H1 (cell line): ENCODE data around the gene PBX1. TPM values are rescaled to one million over a fixed set of nuclear protein-coding genes. Genes with fewer than 3 reads are reported as not detected.
A peak's percentile ranks its signal among the peaks of the same experiment; 100 is the strongest.

Source experiments
- CTCF ChIA-PET: fragments of 300-600 bp; sonication (Branson Sonifier 250); formaldehyde crosslinking; loops from one replicate; lab custom pipeline; 2021; ENCODE audit not compliant: partially characterized antibody; lab: Charles Lee
- POLR2A ChIA-PET: fragments of 300-600 bp; sonication (Branson Sonifier 250); formaldehyde crosslinking; loops from one replicate; lab custom pipeline; 2021; ENCODE audit warnings: inconsistent platforms; ENCODE audit not compliant: partially characterized antibody; lab: Charles Lee
- DNase-seq, 2 experiments: peaks; one replicate each; pipeline versions ENCODE4 v3.0.0 to v3.0.0-alpha.2; 2010 to 2022; ENCODE audit warnings: low spot score in 2 of 2, low read depth in 1 of 2, mixed read lengths in 1 of 2
- FAIRE-seq: peaks from 2 replicates; lab custom pipeline; 2011; peaks lifted over from hg19 to GRCh38; lab: Jason Lieb, UNC
- H2AFZ ChIP-seq: 2 replicates; pipeline ENCODE4 v1.8.1; 2012; ENCODE audit warnings: low read length, inconsistent platforms
- H2AK5ac ChIP-seq: 2 replicates; pipeline ENCODE4 v1.6.1; 2013; ENCODE audit warnings: low read depth, low read length
- H2BK120ac ChIP-seq: replicated peaks from 2 replicates; pipeline ENCODE3; 2013; ENCODE audit warnings: low read depth, low read length, inconsistent platforms
- H2BK12ac ChIP-seq: 2 replicates; pipeline ENCODE4 v1.6.1; 2013; ENCODE audit warnings: low read depth, low read length
- H2BK15ac ChIP-seq: 2 replicates; pipeline ENCODE4 v1.6.1; 2013; ENCODE audit warnings: low read length
- H2BK20ac ChIP-seq: 2 replicates; pipeline ENCODE4 v1.6.1; 2013; ENCODE audit warnings: low read length
- H2BK5ac ChIP-seq: 2 replicates; pipeline ENCODE4 v1.6.1; 2013; ENCODE audit warnings: low read depth, low read length
- H3K14ac ChIP-seq: 2 replicates; pipeline ENCODE4 v1.6.1; 2013; ENCODE audit warnings: inconsistent platforms; ENCODE audit not compliant: insufficient read length
- H3K18ac ChIP-seq: 2 replicates; pipeline ENCODE4 v1.6.1; 2013; ENCODE audit warnings: low read length; ENCODE audit errors: extremely low read depth
- H3K23ac ChIP-seq: 2 replicates; pipeline ENCODE4 v1.6.1; 2013; ENCODE audit warnings: inconsistent platforms; ENCODE audit not compliant: insufficient read length
- H3K23me2 ChIP-seq: 2 replicates; pipeline ENCODE4 v1.6.1; 2013; ENCODE audit warnings: low read depth, low read length
- H3K27ac ChIP-seq: 2 replicates; pipeline ENCODE4 v1.6.1; 2011; ENCODE audit warnings: low read depth, low read length, inconsistent platforms
- H3K27me3 ChIP-seq, 4 experiments: replicated peaks in 1 of 4; 1 replicate in 1 of 4; 2 replicates in 3 of 4; pipeline versions ENCODE4 v1.6.1 to v1.8.1; 2011 to 2013; ENCODE audit warnings: low read length in 3 of 4, mild to moderate bottlenecking in 3 of 4, inconsistent platforms in 2 of 4, mixed read lengths in 2 of 4, moderate library complexity in 1 of 4; ENCODE audit not compliant: control insufficient read depth in 3 of 4, insufficient read depth in 3 of 4; ENCODE audit errors: extremely low read depth in 1 of 4
- H3K36me3 ChIP-seq, 4 experiments: 2 replicates each; pipeline versions ENCODE4 v1.6.1 to v1.8.1; 2011 to 2013; ENCODE audit warnings: mild to moderate bottlenecking in 4 of 4, low read length in 3 of 4, moderate library complexity in 2 of 4, control low read depth in 1 of 4, inconsistent platforms in 1 of 4; ENCODE audit not compliant: insufficient read depth in 4 of 4, control insufficient read depth in 2 of 4
- H3K4ac ChIP-seq: replicated peaks from 2 replicates; pipeline ENCODE3; 2013; ENCODE audit warnings: low read length, low read depth, mixed read lengths, inconsistent platforms; ENCODE audit not compliant: insufficient read length
- H3K4me1 ChIP-seq, 4 experiments: replicated peaks in 1 of 4; 1 replicate in 1 of 4; 2 replicates in 3 of 4; pipeline versions ENCODE4 v1.6.1 to v1.8.1; 2011 to 2013; ENCODE audit warnings: low read length in 3 of 4, inconsistent platforms in 2 of 4, mixed read lengths in 1 of 4; ENCODE audit not compliant: insufficient read depth in 4 of 4, control insufficient read depth in 3 of 4
- H3K4me2 ChIP-seq, 2 experiments: 2 replicates each; pipeline versions ENCODE4 v1.6.1 to v1.8.1; 2011 to 2013; ENCODE audit warnings: low read depth in 2 of 2, low read length in 2 of 2, control low read depth in 1 of 2, inconsistent platforms in 1 of 2, mild to moderate bottlenecking in 1 of 2; ENCODE audit not compliant: insufficient read depth in 1 of 2
- H3K4me3 ChIP-seq, 4 experiments: fragments of 200-600, 300-600 bp in 1 of 4; sonication (generic), shearing (Covaris generic), sonication (Bioruptor Twin) in 1 of 4; 2 replicates each; pipeline versions ENCODE4 v1.5.1 to v1.8.1; 2011 to 2016; ENCODE audit warnings: low read length in 4 of 4, low read depth in 3 of 4, control low read depth in 2 of 4, inconsistent platforms in 2 of 4, mild to moderate bottlenecking in 2 of 4, mixed read lengths in 1 of 4, moderate library complexity in 1 of 4; ENCODE audit not compliant: insufficient read depth in 2 of 4; ENCODE audit errors: extremely low read depth in 1 of 4
- H3K56ac ChIP-seq: replicated peaks from 2 replicates; pipeline ENCODE3; 2013; ENCODE audit warnings: low read depth, mild to moderate bottlenecking, mixed read lengths, low read length, inconsistent platforms; ENCODE audit not compliant: insufficient read length
- H3K79me1 ChIP-seq: 2 replicates; pipeline ENCODE4 v1.6.1; 2013; ENCODE audit warnings: low read depth, low read length, control low read depth
- H3K79me2 ChIP-seq, 2 experiments: 2 replicates each; pipeline versions ENCODE4 v1.6.1 to v1.8.1; 2012 to 2013; ENCODE audit warnings: low read length in 2 of 2, mild to moderate bottlenecking in 2 of 2, inconsistent platforms in 1 of 2; ENCODE audit not compliant: insufficient read depth in 2 of 2, control insufficient read depth in 1 of 2
- H3K9ac ChIP-seq, 4 experiments: replicated peaks in 1 of 4; 1 replicate in 1 of 4; 2 replicates in 3 of 4; pipeline versions ENCODE4 v1.6.1 to v1.8.1; 2011 to 2013; ENCODE audit warnings: low read depth in 3 of 4, low read length in 3 of 4, control low read depth in 2 of 4, mild to moderate bottlenecking in 2 of 4, moderate library complexity in 2 of 4, inconsistent platforms in 1 of 4; ENCODE audit errors: extremely low read depth in 1 of 4
- H3K9me3 ChIP-seq, 2 experiments: 2 replicates each; pipeline versions ENCODE4 v1.6.1 to v1.8.1; 2012 to 2013; ENCODE audit warnings: mild to moderate bottlenecking in 2 of 2, moderate library complexity in 2 of 2, control low read depth in 1 of 2, inconsistent platforms in 1 of 2, low read depth in 1 of 2, low read length in 1 of 2, mixed read lengths in 1 of 2; ENCODE audit not compliant: insufficient read depth in 2 of 2
- H4K20me1 ChIP-seq, 2 experiments: replicated peaks in 1 of 2; 2 replicates each; pipeline versions ENCODE3 to v1.8.1; 2011 to 2013; ENCODE audit warnings: inconsistent platforms in 2 of 2, low read length in 2 of 2, mild to moderate bottlenecking in 1 of 2; ENCODE audit not compliant: insufficient read depth in 2 of 2, control insufficient read depth in 1 of 2
- H4K5ac ChIP-seq: 2 replicates; pipeline ENCODE4 v1.6.1; 2013; ENCODE audit warnings: low read length, low read depth, mixed read lengths, inconsistent platforms; ENCODE audit not compliant: insufficient read length
- H4K8ac ChIP-seq: 2 replicates; pipeline ENCODE4 v1.8.0; 2013; ENCODE audit warnings: mild to moderate bottlenecking, moderate library complexity, low read length, inconsistent platforms; ENCODE audit not compliant: insufficient read depth; ENCODE audit errors: extremely low read depth
- H4K91ac ChIP-seq: replicated peaks from 2 replicates; pipeline ENCODE3; 2013; ENCODE audit warnings: low read length, mixed read lengths, inconsistent platforms; ENCODE audit not compliant: insufficient read length
- ASH2L ChIP-seq: fragments of 200-600, 300-600 bp; sonication (generic); IDR thresholded peaks from one replicate; pipeline ENCODE4 v1.7.1; 2017; ENCODE audit warnings: low read length
- CBX5 ChIP-seq: fragments of 300-800, 300-1000 bp; sonication (generic); IDR thresholded peaks from 2 replicates; pipeline ENCODE4 v1.7.1; 2016; ENCODE audit warnings: antibody characterized with exemption, low read length, low read depth
- CBX8 ChIP-seq: fragments of 300-800, 300-1000 bp; sonication (generic); IDR thresholded peaks from 2 replicates; pipeline ENCODE4 v1.7.1; 2016; ENCODE audit warnings: low read depth, low read length, borderline replicate concordance
- CHD1 ChIP-seq: IDR thresholded peaks from 2 replicates; pipeline ENCODE4 v1.6.1; 2012; ENCODE audit warnings: low read depth, low read length, improper control_type of control experiment
- CTCF ChIP-seq, 3 experiments: IDR thresholded peaks; 1 replicate in 2 of 3; 2 replicates in 1 of 3; pipeline versions ENCODE4 v1.5.1 to v1.6.1; 2011; ENCODE audit warnings: low read length in 3 of 3, mild to moderate bottlenecking in 3 of 3, inconsistent platforms in 2 of 3, low read depth in 1 of 3, moderate library complexity in 1 of 3; ENCODE audit not compliant: insufficient read depth in 1 of 3; ENCODE audit errors: control extremely low read depth in 1 of 3
- EP300 ChIP-seq, 2 experiments: IDR thresholded peaks; 1 replicate in 1 of 2; 2 replicates in 1 of 2; pipeline ENCODE4 v1.6.1; 2011 to 2012; ENCODE audit warnings: low read depth in 2 of 2, low read length in 2 of 2, mild to moderate bottlenecking in 2 of 2, borderline replicate concordance in 1 of 2, inconsistent platforms in 1 of 2, moderate library complexity in 1 of 2
- KDM4A ChIP-seq: IDR thresholded peaks from one replicate; pipeline ENCODE4 v1.7.1; 2012; ENCODE audit warnings: low read depth, mild to moderate bottlenecking, moderate library complexity, low read length, inconsistent platforms; ENCODE audit not compliant: severe bottlenecking
- POLR2AphosphoS5 ChIP-seq: IDR thresholded peaks from 2 replicates; pipeline ENCODE4 v1.6.1; 2011; ENCODE audit warnings: low read depth, low read length
- RAD21 ChIP-seq, 2 experiments: IDR thresholded peaks in 1 of 2; conservative IDR thresholded peaks in 1 of 2; 2 replicates each; pipeline ENCODE4 v1.6.1; 2011; ENCODE audit warnings: low read depth in 2 of 2, low read length in 2 of 2, improper control_type of control experiment in 1 of 2, inconsistent platforms in 1 of 2, mild to moderate bottlenecking in 1 of 2, moderate library complexity in 1 of 2
- RFX5 ChIP-seq: IDR thresholded peaks from 2 replicates; pipeline ENCODE4 v1.6.1; 2011; ENCODE audit warnings: low read depth, low read length, improper control_type of control experiment, borderline replicate concordance
- SRF ChIP-seq: IDR thresholded peaks from 2 replicates; pipeline ENCODE4 v1.6.1; 2011; ENCODE audit warnings: mild to moderate bottlenecking, low read depth, low read length, moderate library complexity
- WGBS, 2 experiments: shearing (Covaris generic) in 1 of 2; methylation state at CpG; one replicate each; pipeline versions ENCODE4 v1.1.6 to v1.1.7; 2013 to 2015; ENCODE audit warnings: low lambda C conversion rate in 2 of 2, mixed read lengths in 2 of 2, inconsistent platforms in 1 of 2, low coverage in 1 of 2, missing lambda C conversion rate in 1 of 2; ENCODE audit not compliant: insufficient replicate concordance in 2 of 2, insufficient coverage in 1 of 2, insufficient read length in 1 of 2; ENCODE audit errors: extremely low coverage in 1 of 2, missing lambda C conversion rate in 1 of 2; 5-methylcytosine and 5-hydroxymethylcytosine counted together
- polyA plus RNA-seq, 7 experiments: library from polyadenylated mRNA; depleted of rRNA in 3 of 7; stranded (reverse) in 5 of 7; unstranded in 2 of 7; fragments of >200 nt in 5 of 7; fragments of 200-250 nt in 2 of 7; gene quantifications; 1 replicate in 5 of 7; 2 replicates in 1 of 7; 4 replicates in 1 of 7; pipeline versions ENCODE4 v1.2.1 to v1.2.3, GENCODE V29; 2011 to 2013; ENCODE audit warnings: missing spikeins in 2 of 7, mixed read lengths in 2 of 7
- total RNA-seq: library from RNA; stranded (reverse); fragmentation: NEBNext Ultra II Directional; extraction: Animal tissue kit (Norgen Biotek cat#: 25700); gene quantifications from 2 replicates; pipeline ENCODE4 v1.2.1, GENCODE V29; 2021

PBX1 gene
- total and polyA plus RNA-seq, 2 of the 8 experiments (the other 6 are each of a cell fraction or from before 2014, with no cell fraction given): 87.4 to 124 TPM

GRCh38 chr1:164670786-164671185 lies 111.8 kb downstream of the PBX1 start:
- Histone ChIP-seq H2BK15ac (no peak overlapping the region), H4K5ac (no peak overlapping the region), H3K23me2 (no peaks in the 10 kb centered on the region), H3K79me1 (peaks cover 16% of the 10 kb centered on the region), H2BK12ac (no peak overlapping the region), H3K23ac (no peak overlapping the region), H2BK20ac (no peak overlapping the region), H3K18ac (no peak overlapping the region), H3K4me1 (peaks cover 5 to 24% (median 17%) of the 10 kb centered on the region in 4 experiments; a peak in 5 of 7 replicates), H2AK5ac (no peak overlapping the region), H4K91ac (no peak overlapping the region), H3K27ac (no peak overlapping the region), H3K4me3 (no peak overlapping the region), H3K9ac (no peak overlapping the region), H2BK5ac (no peak overlapping the region), H3K79me2 (peaks cover 9 to 96% of the 10 kb centered on the region in 2 experiments), H2BK120ac (no peak overlapping the region), H3K27me3 (no peaks in the 10 kb centered on the region), H3K14ac (no peak overlapping the region), H3K4me2 (peak overlapping the region in 1 of 2 experiments; percentile 54; a peak in 1 of 4 replicates), H3K4ac (no peak overlapping the region), H3K56ac (no peak overlapping the region), H2AFZ (no peak overlapping the region), H3K36me3 (no peaks in the 10 kb centered on the region), H4K20me1 (peaks cover 10 to 14% of the 10 kb centered on the region in 2 experiments), H3K9me3 (no peaks in the 10 kb centered on the region), H4K8ac (no peak overlapping the region)
- WGBS, 2 experiments: 82% methylated on average over 6 of the region's 6 CpGs; no CpG with 5 or more reads in 1 of the 2 experiments
- POLR2A ChIA-PET: no interaction called here
- DNase-seq (no peak), FAIRE-seq (no peak)
- CTCF ChIA-PET: interaction anchor here (1.0 to 5.9 kb wide), 7 partner anchors 18 to 403 kb away, joined by 3 to 56 read pairs (median 6); no protein-coding TSS in a partner anchor
- no peak for TF ChIP-seq EP300 (IDR thresholded peaks at IDR 0.05; ENCODE audit: borderline replicate concordance in 1 of 2, low read depth in 2 of 2, low read length in 2 of 2)
- no peak for TF ChIP-seq CTCF (IDR thresholded peaks at IDR 0.05; ENCODE audit: control extremely low read depth in 1 of 3, insufficient read depth in 1 of 3, low read depth in 1 of 3, low read length in 3 of 3)
- no peak for TF ChIP-seq CBX5
- TF ChIP-seq KDM4A: no peak
- no peak for TF ChIP-seq CHD1
- TF ChIP-seq RFX5: no peak
- no peak for TF ChIP-seq POLR2AphosphoS5
- TF ChIP-seq CBX8: no peak
- no peak for TF ChIP-seq ASH2L
- TF ChIP-seq RAD21 (IDR thresholded peaks at IDR 0.05 in 1 of 2, conservative IDR thresholded peaks at IDR 0.05 in 1 of 2; ENCODE audit: low read depth in 2 of 2, low read length in 2 of 2): no peak
- TF ChIP-seq SRF: no peak
